Measurements from ENCODE around the gene SCAPER. TPM values are rescaled to one million over a fixed set of nuclear protein-coding genes. Genes with fewer than 3 reads are reported as not detected.

SCAPER gene
- total and polyA plus RNA-seq, 10 donors, result 3.9 to 53.3 (median 34.0) TPM

- TF ChIP-seq, protein P1, sequence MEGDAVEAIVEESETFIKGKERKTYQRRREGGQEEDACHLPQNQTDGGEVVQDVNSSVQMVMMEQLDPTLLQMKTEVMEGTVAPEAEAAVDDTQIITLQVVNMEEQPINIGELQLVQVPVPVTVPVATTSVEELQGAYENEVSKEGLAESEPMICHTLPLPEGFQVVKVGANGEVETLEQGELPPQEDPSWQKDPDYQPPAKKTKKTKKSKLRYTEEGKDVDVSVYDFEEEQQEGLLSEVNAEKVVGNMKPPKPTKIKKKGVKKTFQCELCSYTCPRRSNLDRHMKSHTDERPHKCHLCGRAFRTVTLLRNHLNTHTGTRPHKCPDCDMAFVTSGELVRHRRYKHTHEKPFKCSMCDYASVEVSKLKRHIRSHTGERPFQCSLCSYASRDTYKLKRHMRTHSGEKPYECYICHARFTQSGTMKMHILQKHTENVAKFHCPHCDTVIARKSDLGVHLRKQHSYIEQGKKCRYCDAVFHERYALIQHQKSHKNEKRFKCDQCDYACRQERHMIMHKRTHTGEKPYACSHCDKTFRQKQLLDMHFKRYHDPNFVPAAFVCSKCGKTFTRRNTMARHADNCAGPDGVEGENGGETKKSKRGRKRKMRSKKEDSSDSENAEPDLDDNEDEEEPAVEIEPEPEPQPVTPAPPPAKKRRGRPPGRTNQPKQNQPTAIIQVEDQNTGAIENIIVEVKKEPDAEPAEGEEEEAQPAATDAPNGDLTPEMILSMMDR (IDR thresholded peaks at IDR 0.05 in 8 of 11, conservative IDR thresholded peaks at IDR 0.05 in 3 of 11), result no peak
- intact Hi-C loops (cut with DNase I; ENCODE audit: low total_unique reads), result no loop called here
- Histone ChIP-seq H3K27ac (no peak overlapping the region), H3K4me3 (no peak overlapping the region), H3K36me3 (peaks cover 0 to 10% (median 0%) of the 10 kb centered on the region in 6 donors), H3K4me1 (no peaks in the 10 kb centered on the region), H3K9me3 (peaks cover 0 to 38% (median 19%) of the 10 kb centered on the region in 8 donors), H3K27me3 (replicated peaks in 1 of 7) (no peaks in the 10 kb centered on the region)
- DNase-seq, result no peak
- 96 to 100% (median 99%) methylated on average over 4 to 5 of the region's 5 CpGs for WGBS, 5 donors
These were observed 89.7 kb downstream of the SCAPER start for GRCh38 chr15:76815421-76815820.

- TF ChIP-seq POLR2AphosphoS5 (IDR thresholded peaks at IDR 0.05) (no peak), POLR2A (IDR thresholded peaks at IDR 0.05) (no peak)
- TF ChIP-seq, protein P1 (IDR thresholded peaks at IDR 0.05 in 8 of 11, conservative IDR thresholded peaks at IDR 0.05 in 3 of 11), result no peak
- Histone ChIP-seq H3K4me3 (no peak overlapping the region), H3K27ac (no peak overlapping the region), H3K9me3 (peaks cover 0 to 36% (median 12%) of the 10 kb centered on the region in 8 donors), H3K4me1 (no peaks in the 10 kb centered on the region), H3K27me3 (replicated peaks in 1 of 7) (no peaks in the 10 kb centered on the region), H3K36me3 (peaks cover 0 to 4% (median 0%) of the 10 kb centered on the region in 6 donors)
- intact Hi-C loops (cut with DNase I; ENCODE audit: low total_unique reads), result no loop called here
- WGBS, 5 donors, result 94 to 98% (median 95%) methylated on average over 4 of the region's 4 CpGs
- no peak for DNase-seq
These were observed 92.8 kb downstream of the SCAPER start for GRCh38 chr15:76812381-76812780.

- TF ChIP-seq, protein P1 (IDR thresholded peaks at IDR 0.05 in 8 of 11, conservative IDR thresholded peaks at IDR 0.05 in 3 of 11), result no peak
- TF ChIP-seq POLR2A (IDR thresholded peaks at IDR 0.05) (no peak), POLR2AphosphoS5 (IDR thresholded peaks at IDR 0.05) (no peak)
- intact Hi-C loops (cut with DNase I; ENCODE audit: low total_unique reads), result no loop called here
- Histone ChIP-seq H3K36me3 (peaks cover 0 to 3% (median 0%) of the 10 kb centered on the region in 6 donors), H3K9me3 (peaks cover 0 to 26% (median 6%) of the 10 kb centered on the region in 8 donors), H3K27me3 (replicated peaks in 1 of 7) (no peaks in the 10 kb centered on the region), H3K4me1 (no peaks in the 10 kb centered on the region), H3K4me3 (no peak overlapping the region), H3K27ac (no peak overlapping the region)
- WGBS, 5 donors, result 86 to 96% (median 91%) methylated on average over 3 of the region's 3 CpGs
- DNase-seq, result no peak
These were observed 95.6 kb downstream of the SCAPER start for GRCh38 chr15:76809412-76810103.

- Histone ChIP-seq H3K27me3 (replicated peaks in 1 of 7) (no peaks in the 10 kb centered on the region), H3K4me1 (no peaks in the 10 kb centered on the region), H3K36me3 (peaks cover 0 to 62% (median 25%) of the 10 kb centered on the region in 6 donors), H3K4me3 (no peak overlapping the region), H3K27ac (no peak overlapping the region), H3K9me3 (no peaks in the 10 kb centered on the region)
- intact Hi-C loops (cut with DNase I; ENCODE audit: low total_unique reads), result no loop called here
- WGBS, 5 donors, result 77 to 94% (median 84%) methylated on average over 1 of the region's 1 CpG
- DNase-seq, result no peak
- TF ChIP-seq POLR2A (IDR thresholded peaks at IDR 0.05) (no peak), POLR2AphosphoS5 (IDR thresholded peaks at IDR 0.05) (no peak)
- TF ChIP-seq, protein P1 (IDR thresholded peaks at IDR 0.05 in 8 of 11, conservative IDR thresholded peaks at IDR 0.05 in 3 of 11), result no peak
These were observed 102.0 kb downstream of the SCAPER start for GRCh38 chr15:76803049-76803571.
